Astrocyte (in vitro differentiated cells and primary cell): ENCODE data around the gene PROM1.

Source experiments
- CTCF ChIP-seq: IDR thresholded peaks from 2 replicates; pipeline ENCODE4 v1.5.1; 2011; ENCODE audit warnings: low read depth, mild to moderate bottlenecking, inconsistent platforms, low read length, moderate library complexity; ENCODE audit not compliant: insufficient read depth
- EZH2 ChIP-seq: IDR thresholded peaks from 2 replicates; pipeline ENCODE4 v1.6.1; 2012; ENCODE audit warnings: mild to moderate bottlenecking, low read length, inconsistent platforms; ENCODE audit not compliant: insufficient read depth

GRCh38 chr4:15964159-15964558, 119.7 kb downstream of the PROM1 start:
- TF ChIP-seq CTCF (no peak), EZH2 (no peak)
